Uterus (tissue), 4 donors: Measurements from ENCODE around the gene ETS1. TPM values are rescaled to one million over a fixed set of nuclear protein-coding genes. Genes with fewer than 3 reads are reported as not detected.
A peak's percentile ranks its signal among the peaks of the same experiment; 100 is the strongest.

Experiments
- DNase-seq, 2 donors: peaks; one replicate each; pipeline ENCODE4 v3.0.0-alpha.2; 2019 to 2020
- H3K27ac ChIP-seq, 2 donors: fragments of 200-600 bp; sonication (generic); 1 replicate in 1 of 2; 2 replicates in 1 of 2; pipeline ENCODE4 v1.5.1; 2016 to 2018
- H3K27me3 ChIP-seq, 2 donors: fragments of 200-600 bp; sonication (generic); one replicate each; pipeline ENCODE4 v1.5.1; 2018 to 2019; ENCODE audit warnings: control low read depth in 1 of 2
- H3K36me3 ChIP-seq, 2 donors: fragments of 200-600 bp; sonication (generic); one replicate each; pipeline ENCODE4 v1.5.1; 2019; ENCODE audit warnings: control low read depth in 1 of 2
- H3K4me1 ChIP-seq, 2 donors: fragments of 200-600 bp; sonication (generic); one replicate each; pipeline ENCODE4 v1.5.1; 2018 to 2019; ENCODE audit warnings: control low read depth in 1 of 2
- H3K4me3 ChIP-seq, 2 donors: fragments of 200-600 bp; sonication (generic); 1 replicate in 1 of 2; 2 replicates in 1 of 2; pipeline ENCODE4 v1.5.1; 2018 to 2019; ENCODE audit warnings: mild to moderate bottlenecking in 1 of 2
- H3K9me3 ChIP-seq, 2 donors: fragments of 200-600 bp; sonication (generic); one replicate each; pipeline ENCODE4 v1.5.1; 2019; ENCODE audit warnings: control low read depth in 1 of 2
- CTCF ChIP-seq, 4 experiments: fragments of 200-600 bp in 2 of 4; fragments of 450-650 bp in 2 of 4; sonication (generic) in 2 of 4; IDR thresholded peaks; one replicate each; pipeline ENCODE4 v1.5.1; 2016 to 2019; ENCODE audit warnings: antibody characterized with exemption in 4 of 4, mild to moderate bottlenecking in 2 of 4, moderate library complexity in 1 of 4
- POLR2A ChIP-seq, 2 donors: fragments of 450-650 bp; IDR thresholded peaks; one replicate each; pipeline ENCODE4 v1.6.1; 2016; ENCODE audit warnings: antibody characterized with exemption in 2 of 2, mild to moderate bottlenecking in 1 of 2, moderate library complexity in 1 of 2
- intact Hi-C: fragments of 100-400 bp; cut with DNase I; formaldehyde crosslinking; loops from one replicate; pipeline ENCODE4 v1.15.1; 2023; ENCODE audit warnings: low total_unique reads
- total RNA-seq, 4 donors: library from RNA; depleted of rRNA in 3 of 4; stranded (reverse); fragments of >200 nt in 3 of 4; gene quantifications; one replicate each; pipeline versions ENCODE4 v1.1.0 to v1.2.4, GENCODE V29; 2014 to 2023
- donor health status: DM: yes; HTN: yes; CAD: no.

Gene ETS1
- total RNA-seq, 4 donors from 2014 or later = 24.1 to 80.9 (median 58.3) TPM

- no peaks in the 10 kb centered on the region for H3K9me3 ChIP-seq
- H3K36me3 ChIP-seq = no peaks in the 10 kb centered on the region
- intact Hi-C loops = no loop called here
- H3K27ac ChIP-seq = peak overlapping the region; percentile 65 to 72
- peaks cover 8 to 18% of the 10 kb centered on the region in 2 donors for H3K4me1 ChIP-seq
- DNase-seq = peak; percentile 87 to 89
- H3K4me3 ChIP-seq = peak overlapping the region in 1 of 2 donors; percentile 9
- TF ChIP-seq POLR2A (IDR thresholded peaks at IDR 0.05) (peak in 1 of 2 donors; percentile 39), CTCF (IDR thresholded peaks at IDR 0.05) (no peak)
- H3K27me3 ChIP-seq = no peaks in the 10 kb centered on the region
Measured at GRCh38 chr11:128506999-128507611, 80.3 kb downstream of the ETS1 start.

- H3K27ac ChIP-seq = peak overlapping the region; percentile 65 to 72
- TF ChIP-seq CTCF (IDR thresholded peaks at IDR 0.05) (no peak), POLR2A (IDR thresholded peaks at IDR 0.05) (no peak)
- no peak overlapping the region for H3K4me3 ChIP-seq
- no peaks in the 10 kb centered on the region for H3K9me3 ChIP-seq
- H3K27me3 ChIP-seq = no peaks in the 10 kb centered on the region
- H3K4me1 ChIP-seq = peaks cover 8 to 18% of the 10 kb centered on the region in 2 donors
- H3K36me3 ChIP-seq = no peaks in the 10 kb centered on the region
- intact Hi-C loops = no loop called here
- no peak for DNase-seq
Measured at GRCh38 chr11:128506356-128506755, 81.0 kb downstream of the ETS1 start.

DNA sequence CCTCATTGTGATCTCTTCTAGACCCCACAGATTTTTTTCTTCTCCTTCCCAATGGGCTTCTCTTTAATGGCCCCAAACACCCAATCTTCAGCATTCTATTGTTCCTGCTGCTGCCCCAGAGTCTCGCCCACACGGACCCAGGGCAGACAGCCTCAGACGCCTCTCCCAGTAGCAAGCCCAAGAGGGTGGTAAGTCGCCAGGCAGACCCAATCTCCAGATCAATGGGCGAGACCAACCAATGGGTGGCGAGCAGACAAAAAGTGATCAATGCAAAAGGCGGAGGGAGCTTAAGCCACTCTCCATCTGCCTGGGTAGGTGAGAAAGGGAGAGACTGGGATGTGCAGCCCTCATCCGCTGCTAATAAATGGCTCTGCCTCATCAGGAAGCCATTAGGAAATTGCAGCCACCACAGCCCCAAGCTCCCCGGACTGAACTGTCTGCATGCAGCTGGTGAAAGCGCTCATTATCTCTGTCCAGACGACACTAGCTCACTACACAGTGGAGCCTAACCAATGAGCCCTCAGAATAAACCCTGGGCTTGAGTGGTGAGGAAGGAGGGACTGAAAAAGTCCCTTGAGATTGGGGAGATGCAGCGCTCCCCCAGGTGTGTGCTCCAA is 81.8 kb downstream of the ETS1 start:
- TF ChIP-seq CTCF (IDR thresholded peaks at IDR 0.05) = no peak
- TF ChIP-seq POLR2A (IDR thresholded peaks at IDR 0.05) = no peak
- Histone ChIP-seq H3K27ac (peak overlapping the region; percentile 22 to 72), H3K4me1 (peaks cover 8 to 18% of the 10 kb centered on the region in 2 donors), H3K9me3 (no peaks in the 10 kb centered on the region), H3K27me3 (no peaks in the 10 kb centered on the region), H3K36me3 (no peaks in the 10 kb centered on the region), H3K4me3 (no peak overlapping the region)
- intact Hi-C loops = no loop called here
- no peak for DNase-seq

- TF ChIP-seq CTCF (IDR thresholded peaks at IDR 0.05) = no peak
- no peak for TF ChIP-seq POLR2A (IDR thresholded peaks at IDR 0.05)
- Histone ChIP-seq H3K36me3 (no peaks in the 10 kb centered on the region), H3K4me3 (no peak overlapping the region), H3K4me1 (peaks cover 8 to 21% of the 10 kb centered on the region in 2 donors), H3K27me3 (no peaks in the 10 kb centered on the region), H3K9me3 (no peaks in the 10 kb centered on the region), H3K27ac (peak overlapping the region; percentile 43 to 53)
- intact Hi-C loops = no loop called here
- DNase-seq = no peak
Measured at GRCh38 chr11:128504486-128504885, 82.9 kb downstream of the ETS1 start.

DNA sequence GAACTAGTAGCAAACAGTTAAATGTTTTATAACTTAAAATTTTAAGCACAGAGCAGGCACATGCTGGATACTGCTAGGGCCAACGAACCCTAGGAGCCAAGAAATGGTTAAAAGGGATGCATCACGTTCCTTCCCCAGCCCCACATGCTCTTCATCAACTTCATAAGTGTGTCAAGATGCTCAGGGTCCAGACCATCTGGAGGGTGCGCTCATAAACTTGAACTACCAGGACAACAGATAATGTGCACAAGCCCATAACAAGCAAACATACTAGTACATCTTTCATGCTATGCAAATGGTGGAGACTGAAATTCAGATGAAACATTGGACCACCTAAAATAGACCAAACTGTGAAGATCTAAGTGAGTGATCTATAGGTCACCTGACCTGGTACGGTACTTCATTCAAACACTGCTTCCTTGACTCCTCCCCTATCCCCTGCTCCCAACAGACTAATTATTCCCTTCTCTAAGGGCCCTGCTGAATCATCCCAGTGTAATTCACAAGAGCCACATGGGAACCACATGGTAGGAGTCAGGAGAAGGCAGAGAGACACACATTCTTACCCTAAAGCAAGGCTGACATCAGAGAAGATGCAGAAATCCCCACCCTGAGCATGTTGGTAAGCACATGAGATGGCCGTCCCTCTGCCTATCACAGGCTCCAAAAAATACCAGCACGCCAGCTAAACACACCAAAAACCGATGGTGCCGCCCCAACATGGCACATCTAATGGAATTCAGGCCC is 83.9 kb downstream of the ETS1 start:
- TF ChIP-seq POLR2A (IDR thresholded peaks at IDR 0.05) = no peak
- no peak for TF ChIP-seq CTCF (IDR thresholded peaks at IDR 0.05)
- no peaks in the 10 kb centered on the region for H3K9me3 ChIP-seq
- DNase-seq = no peak
- no peaks in the 10 kb centered on the region for H3K27me3 ChIP-seq
- no peaks in the 10 kb centered on the region for H3K36me3 ChIP-seq
- no peak overlapping the region for H3K4me3 ChIP-seq
- H3K4me1 ChIP-seq = peaks cover 8 to 21% of the 10 kb centered on the region in 2 donors
- H3K27ac ChIP-seq = peak overlapping the region; percentile 43 to 53
- intact Hi-C loops = no loop called here
